NAMALWA (cell line): Measurements from ENCODE around the gene ATF4.

Experiments used
- DNase-seq: peaks from one replicate; pipeline ENCODE4 v3.0.0-alpha.2; 2015; ENCODE audit warnings: low spot score

ATF4 gene

DNA sequence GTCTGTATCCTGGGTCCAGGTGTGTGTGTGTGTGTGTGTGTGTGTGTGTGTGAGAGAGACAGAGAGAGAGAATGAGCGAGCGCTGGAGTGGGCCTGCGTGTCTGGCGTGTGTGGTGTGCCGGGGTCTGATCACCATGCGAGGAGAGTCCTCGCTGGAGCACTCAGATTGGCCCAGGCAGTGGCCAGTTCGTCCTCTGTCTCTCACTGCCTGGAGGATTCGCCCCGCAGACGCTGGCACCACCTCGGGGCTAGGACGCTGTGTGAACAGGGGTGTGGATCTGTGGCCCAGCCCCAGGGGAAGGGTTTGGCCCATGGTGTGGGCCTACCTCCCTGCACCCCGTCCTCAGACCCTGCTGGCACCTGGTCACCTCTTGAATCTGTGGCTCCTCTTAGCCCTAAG lies 38.6 kb downstream of the ATF4 start:
- no peak for DNase-seq

DNA sequence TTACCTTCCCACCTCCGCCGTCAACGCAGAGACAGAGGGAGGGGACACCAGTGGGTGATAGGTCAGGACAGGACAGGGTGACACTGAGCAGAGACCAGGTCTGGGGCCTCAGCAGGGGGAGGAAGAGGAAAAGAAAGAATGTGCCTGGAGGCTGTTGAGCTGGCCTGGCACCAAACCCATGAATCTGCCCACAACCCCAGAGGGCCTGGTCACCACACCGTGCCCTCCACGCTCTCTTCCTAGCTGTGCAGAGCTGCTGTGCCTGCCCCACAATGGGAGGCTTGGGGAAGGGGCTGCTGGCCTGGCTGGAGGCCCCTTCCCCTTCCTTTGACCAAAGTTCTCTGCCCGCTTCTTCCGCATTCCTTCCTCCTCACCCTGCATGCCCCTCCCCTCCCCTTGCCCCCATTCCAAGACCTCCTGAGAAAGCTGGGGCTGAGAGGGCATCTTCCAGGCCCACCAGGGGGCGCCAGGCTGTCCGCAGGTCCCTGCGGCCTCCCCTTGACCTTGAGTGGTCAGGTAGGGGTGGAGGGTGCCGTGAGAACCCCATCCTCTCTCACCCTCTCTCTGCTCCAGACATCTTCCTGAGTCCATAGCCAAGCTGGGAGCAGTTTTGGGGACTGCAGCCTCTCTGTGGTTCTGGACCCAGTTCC lies 39.2 kb downstream of the ATF4 start:
- DNase-seq = peak; percentile 28

DNA sequence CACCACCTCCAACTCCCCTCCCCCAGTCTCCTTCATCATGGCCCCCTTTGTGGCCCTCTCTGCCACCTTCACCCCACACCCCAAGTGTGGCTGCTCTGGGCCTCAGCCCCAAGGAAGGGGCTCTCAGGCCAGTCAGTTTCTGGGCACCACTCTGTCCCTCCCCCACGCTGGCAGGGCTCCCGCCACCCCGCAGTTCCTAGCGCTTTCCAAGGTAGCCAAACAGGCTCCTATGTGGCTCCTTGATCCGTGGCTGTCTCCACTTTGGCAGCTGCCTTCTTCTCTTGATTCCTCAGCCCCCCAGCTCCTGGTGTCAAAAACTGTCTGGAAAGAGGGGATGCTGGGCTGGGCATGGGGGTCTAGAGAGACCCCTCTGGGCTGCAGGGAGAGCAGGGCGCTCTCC lies 39.8 kb downstream of the ATF4 start:
- no peak for DNase-seq

DNA sequence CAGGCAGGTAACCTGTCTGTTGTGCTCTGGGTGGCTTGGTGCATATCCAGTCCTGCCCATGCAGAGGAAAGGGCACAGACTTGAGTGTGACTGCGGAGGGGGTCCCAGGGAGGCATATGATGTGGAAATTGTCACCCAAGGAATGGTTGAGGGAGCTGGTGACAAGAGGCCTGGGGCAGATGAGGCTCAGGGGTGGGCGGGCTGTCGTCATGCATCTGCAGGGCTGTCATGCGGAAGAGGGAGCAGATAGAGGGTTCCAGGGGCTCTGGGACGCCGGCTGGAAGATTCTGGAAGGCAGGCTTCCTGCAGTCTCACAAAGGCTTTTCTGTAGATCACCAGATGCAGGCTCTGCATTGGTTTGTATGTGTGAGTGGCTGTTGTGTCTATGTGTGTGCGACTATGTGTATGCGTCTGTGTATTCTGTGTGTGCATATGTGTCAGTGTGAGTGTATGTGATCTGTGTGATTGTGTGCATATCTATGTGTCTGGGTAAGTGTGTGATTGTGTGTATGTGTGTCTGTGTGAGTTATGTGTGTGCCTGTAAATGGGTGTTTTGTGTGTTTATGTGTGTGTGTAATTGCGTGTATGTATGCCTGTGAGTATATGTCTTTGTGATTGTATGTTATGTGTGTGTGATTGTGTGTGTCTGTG lies 42.6 kb downstream of the ATF4 start:
- DNase-seq = no peak

DNA sequence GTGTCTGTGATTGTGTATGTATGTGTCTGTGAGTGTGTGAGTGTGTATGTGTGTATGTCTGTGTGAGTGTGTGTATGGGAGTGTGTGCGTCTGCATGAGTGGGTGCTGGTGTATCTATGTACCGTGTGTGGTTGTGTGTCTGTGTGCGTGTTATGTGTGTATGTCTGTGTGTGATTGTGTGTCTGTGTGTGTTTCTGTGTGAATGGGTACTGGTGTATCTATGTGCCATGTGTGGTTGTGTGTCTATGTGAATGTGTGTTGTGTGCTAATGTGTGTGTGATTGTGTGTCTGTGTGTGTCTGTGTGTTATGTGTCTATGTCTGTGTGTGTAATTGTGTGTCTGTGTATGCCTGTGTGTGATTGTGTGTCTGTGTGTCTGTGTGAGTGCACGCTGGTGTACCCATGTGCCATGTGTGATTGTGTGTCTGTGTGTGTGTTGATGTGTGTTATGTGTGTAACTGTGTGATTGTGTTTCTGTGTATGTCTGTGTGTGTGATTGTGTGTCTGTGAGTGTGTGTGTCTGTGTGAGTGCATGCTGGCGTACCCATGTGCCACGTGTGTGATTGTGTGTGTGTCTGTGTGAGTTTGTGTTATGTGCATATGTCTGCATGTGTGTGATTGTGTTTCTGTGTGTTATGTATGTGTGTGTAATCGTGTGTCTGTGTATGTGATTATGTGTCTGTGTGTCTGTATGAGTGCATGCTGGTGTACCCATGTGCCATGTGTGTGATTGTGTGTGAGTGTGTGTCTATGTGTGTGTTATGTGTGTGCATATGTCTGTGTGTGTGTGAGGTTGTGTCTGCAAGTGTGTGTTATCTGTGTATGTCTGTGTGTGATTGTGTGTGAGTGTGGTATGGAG lies 43.4 kb downstream of the ATF4 start:
- DNase-seq = no peak

- no peak for DNase-seq
These were observed 45.1 kb downstream of the ATF4 start for GRCh38 chr22:39565414-39565944.

GRCh38 chr22:39567135-39567946 lies 47.0 kb downstream of the ATF4 start:
- no peak for DNase-seq

DNA sequence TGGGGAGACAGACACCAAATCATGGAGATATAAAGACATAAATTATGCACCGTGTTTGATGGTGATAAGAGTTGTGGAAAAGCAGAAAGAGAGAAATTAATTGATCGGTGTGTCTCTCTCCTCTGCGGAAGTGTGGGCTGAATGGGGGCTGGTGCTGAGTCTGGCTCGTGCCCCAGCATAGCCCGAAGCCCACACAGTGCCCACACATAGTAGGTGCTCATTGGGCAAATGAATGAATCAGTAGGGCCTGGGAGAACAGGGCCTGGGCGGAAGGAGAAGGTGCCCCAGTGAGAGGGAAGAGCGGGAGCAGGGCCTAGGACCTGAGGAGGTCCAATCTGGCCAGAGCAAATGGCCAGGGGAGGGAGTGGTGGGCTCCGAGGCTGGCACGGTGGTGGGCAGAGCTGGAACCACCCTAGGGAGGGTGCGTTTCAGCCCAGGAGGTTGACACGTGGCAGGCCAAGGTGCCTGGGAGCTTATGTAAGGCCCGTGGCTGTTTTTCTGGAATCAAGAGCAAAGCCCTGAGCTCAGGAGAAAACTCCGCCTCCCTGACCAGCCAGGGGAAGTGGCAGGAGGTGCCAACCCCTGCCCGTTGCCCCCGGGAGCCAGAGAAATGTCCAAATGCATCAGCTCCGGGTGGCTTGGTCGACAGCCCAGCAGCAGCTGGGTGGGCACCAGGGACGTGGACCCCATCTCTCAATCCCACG lies 48.1 kb downstream of the ATF4 start:
- no peak for DNase-seq

DNA sequence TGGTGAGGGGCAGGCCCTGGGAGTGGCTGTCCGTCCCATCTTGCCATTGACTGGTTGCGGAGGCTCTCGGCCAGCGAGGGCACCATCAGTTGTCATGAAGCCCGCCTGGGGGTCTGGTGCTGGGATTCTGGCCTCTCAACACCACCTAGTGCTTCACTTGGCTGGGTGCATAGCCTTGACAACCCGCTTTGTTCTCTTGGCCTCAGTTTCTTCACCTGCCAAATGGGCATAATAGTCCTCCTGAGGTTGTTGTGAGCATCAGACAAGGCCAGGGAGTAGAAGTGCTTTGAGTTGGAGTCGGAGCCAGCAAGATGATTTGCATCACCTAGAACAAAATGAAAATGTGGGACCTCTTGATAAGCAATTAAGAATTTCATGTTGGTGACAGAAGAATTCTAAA lies 48.7 kb downstream of the ATF4 start:
- DNase-seq = no peak

- DNase-seq = no peak
These were observed 49.9 kb downstream of the ATF4 start for GRCh38 chr22:39570226-39570625.

- DNase-seq = no peak
These were observed 50.3 kb downstream of the ATF4 start, which contains the start of gene CACNA1I for GRCh38 chr22:39570665-39571064. CACNA1I (plus strand) TSS chr22:39570753; CDS start chr22:39570753, 0 bp downstream.

- DNase-seq = no peak
These were observed 51.2 kb downstream of the ATF4 start for GRCh38 chr22:39571538-39571937.
